ENCODE data around the gene POMT2.

DNA sequence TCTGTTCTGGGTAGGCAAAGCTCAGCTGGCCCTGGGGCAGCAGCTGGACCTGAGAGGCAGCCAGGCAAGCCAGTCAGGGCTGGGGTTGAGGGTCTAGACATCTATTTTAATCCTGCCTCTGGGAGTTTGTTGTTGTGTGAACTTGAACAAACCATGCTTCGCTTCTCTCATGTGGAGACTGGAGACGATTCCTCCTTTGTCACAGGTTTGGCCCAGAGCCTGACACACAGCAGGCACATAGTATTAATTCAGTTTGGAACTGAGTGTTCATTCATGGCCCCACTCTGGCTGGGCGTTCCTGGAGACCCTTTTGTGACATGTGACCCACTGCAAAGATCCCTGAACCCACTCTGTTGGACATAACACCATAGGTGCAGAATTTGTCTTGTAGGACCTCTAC is 89.0 kb downstream of the POMT2 start:
- TF ChIP-seq POLR2A (IDR thresholded peaks at IDR 0.05) (no peak), POLR2AphosphoS5 (IDR thresholded peaks at IDR 0.05) (no peak), EP300 (IDR thresholded peaks at IDR 0.05) (no peak)
- TF ChIP-seq, protein P1, sequence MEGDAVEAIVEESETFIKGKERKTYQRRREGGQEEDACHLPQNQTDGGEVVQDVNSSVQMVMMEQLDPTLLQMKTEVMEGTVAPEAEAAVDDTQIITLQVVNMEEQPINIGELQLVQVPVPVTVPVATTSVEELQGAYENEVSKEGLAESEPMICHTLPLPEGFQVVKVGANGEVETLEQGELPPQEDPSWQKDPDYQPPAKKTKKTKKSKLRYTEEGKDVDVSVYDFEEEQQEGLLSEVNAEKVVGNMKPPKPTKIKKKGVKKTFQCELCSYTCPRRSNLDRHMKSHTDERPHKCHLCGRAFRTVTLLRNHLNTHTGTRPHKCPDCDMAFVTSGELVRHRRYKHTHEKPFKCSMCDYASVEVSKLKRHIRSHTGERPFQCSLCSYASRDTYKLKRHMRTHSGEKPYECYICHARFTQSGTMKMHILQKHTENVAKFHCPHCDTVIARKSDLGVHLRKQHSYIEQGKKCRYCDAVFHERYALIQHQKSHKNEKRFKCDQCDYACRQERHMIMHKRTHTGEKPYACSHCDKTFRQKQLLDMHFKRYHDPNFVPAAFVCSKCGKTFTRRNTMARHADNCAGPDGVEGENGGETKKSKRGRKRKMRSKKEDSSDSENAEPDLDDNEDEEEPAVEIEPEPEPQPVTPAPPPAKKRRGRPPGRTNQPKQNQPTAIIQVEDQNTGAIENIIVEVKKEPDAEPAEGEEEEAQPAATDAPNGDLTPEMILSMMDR (IDR thresholded peaks at IDR 0.05), result no peak
